ENCODE results near the gene PIEZO2. TPM values are rescaled to one million over a fixed set of nuclear protein-coding genes. Genes with fewer than 3 reads are reported as not detected.
"Not testable (repeated sequence)": the region's sequence is repeated elsewhere in the genome, so short reads cannot be mapped to it uniquely, and the experiment has no call there.

Gene PIEZO2
- polyA plus RNA-seq, 1 donor, result 19.0 TPM

DNA sequence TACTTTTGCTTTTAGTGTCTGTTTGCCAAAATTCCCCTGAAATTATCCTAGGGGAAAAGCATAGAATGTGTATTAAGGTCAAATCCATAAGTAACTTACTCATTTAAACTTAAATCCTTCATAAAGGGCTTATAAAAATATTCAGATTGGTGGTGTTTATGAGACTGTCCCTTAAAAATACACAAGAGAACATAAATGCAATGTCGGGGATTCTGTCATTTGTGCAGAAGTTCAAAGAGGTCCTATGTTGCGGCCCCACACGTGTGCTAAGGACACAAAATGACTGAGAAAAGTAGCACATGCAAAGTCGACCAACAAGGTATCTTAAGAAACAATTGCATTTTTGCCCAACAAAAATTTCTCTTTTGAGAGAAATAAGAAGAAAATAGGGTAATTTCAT lies 225.1 kb downstream of the PIEZO2 start:
- DNase-seq, result no peak

DNA sequence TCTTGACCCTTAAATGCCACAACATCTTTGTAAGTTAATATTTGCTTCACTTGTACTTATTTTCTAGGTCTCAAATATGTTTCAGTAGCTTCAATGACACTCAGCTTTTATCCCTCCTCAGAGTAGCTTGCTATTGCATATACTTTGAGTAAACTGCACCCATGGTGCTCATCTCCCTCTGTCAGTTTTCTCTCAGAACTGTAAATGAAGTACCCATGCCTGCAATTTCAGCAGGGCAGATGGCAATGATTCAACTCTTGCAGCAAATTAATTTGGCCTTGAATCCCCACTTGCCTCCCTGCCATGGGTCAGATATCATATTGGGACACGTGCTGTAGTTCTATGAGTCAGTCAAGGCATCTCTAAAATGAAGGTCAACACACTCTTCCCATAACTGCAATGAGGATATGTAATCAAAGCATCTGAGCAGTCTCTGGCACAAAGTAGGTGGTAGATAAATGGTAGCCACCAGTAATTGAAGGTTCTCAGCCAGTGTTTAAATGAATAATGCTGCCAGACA lies 225.8 kb downstream of the PIEZO2 start:
- no peak for DNase-seq

DNA sequence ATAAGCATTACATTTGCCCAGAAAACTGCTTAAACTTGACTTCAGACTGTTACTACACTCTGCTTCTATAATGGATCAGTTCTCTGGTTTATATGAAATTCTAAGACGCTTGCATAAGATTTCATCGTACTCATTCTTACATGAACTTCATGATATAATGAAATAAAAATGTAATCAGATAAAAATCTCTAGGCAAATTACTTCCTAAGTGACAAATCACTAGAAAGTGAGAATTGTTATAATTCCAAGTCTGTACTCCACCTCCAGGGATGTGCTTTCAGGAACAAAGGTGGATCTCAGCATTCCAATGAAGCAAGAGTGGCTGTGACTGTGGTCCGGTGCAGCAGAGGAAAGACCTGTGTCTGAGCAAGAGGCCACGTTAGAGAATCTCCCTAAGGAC lies 226.2 kb downstream of the PIEZO2 start:
- DNase-seq, result no peak

DNA sequence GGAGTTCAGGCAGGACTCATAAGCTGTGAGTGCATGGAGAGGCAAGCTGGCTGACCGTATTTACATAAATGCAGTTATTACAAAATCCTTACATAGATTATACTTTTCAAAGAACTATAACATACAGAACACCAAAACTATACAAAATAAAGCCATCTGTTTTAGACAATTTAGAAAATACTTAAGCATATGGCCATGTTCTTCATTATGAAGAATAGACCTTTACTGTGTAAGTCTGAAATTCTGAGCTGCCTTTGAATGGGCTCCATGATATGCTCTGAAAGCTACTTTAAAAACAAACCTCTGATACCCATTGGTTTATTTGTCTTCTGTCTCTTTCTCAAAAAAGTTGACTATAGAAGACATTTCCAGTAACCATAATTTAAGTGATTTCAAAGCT lies 226.7 kb downstream of the PIEZO2 start:
- DNase-seq, result not testable (repeated sequence)

DNA sequence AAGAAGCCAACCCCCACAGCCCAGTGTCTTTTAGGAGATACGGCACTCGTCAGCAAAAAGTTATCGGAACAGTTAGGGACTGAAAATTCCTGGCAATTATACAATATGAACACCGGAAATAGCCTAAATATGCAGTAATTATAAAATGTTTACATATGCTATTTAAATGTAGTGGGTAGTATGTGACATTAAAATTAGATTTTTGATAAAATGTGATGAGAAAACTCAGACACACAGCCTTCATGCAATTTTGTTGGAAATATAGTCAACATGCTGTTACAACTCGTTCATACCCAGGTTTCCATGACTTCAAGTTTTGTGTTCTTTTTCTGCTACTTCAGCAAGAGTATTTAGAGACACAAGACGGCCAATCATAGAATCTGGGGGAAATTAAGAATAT lies 229.1 kb downstream of the PIEZO2 start:
- not testable (repeated sequence) for DNase-seq

DNA sequence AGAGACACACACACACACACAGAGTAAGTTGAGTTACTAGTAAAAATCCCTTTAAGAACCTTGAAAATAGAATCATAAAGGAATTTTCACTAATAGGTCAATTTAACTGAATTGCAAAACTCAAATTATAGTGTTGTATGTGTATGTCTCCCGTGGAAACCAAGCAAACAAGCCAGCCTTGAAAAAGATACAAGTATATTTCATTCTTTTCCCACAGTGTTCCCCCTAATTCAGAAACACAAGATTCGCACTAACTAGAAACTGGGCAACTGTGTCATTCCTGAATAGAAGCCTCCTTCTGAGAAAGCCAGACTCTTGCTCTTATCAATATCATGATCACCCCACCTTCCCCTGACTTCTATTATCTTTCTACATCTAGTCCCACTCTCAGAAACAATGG lies 229.5 kb downstream of the PIEZO2 start:
- no peak for DNase-seq

DNA sequence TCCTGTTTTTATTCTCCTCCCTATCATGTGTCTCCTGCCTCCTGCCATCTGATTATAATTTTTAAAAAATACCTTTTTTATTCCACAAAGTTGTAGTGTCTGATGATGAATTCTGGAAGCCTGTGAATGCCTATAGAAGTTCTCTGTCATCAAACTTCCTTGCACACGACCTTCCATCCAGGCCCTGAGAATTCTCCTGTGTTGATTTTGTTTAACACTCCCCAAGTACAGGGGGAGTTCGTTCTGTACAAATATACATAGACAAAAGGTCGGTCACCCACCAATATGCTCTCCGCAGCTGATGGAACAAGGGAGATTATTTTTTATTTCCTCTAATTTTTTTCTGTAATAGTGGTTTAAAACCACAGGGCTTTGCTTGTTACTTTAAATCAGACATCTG lies 232.5 kb downstream of the PIEZO2 start:
- no peak for DNase-seq

DNA sequence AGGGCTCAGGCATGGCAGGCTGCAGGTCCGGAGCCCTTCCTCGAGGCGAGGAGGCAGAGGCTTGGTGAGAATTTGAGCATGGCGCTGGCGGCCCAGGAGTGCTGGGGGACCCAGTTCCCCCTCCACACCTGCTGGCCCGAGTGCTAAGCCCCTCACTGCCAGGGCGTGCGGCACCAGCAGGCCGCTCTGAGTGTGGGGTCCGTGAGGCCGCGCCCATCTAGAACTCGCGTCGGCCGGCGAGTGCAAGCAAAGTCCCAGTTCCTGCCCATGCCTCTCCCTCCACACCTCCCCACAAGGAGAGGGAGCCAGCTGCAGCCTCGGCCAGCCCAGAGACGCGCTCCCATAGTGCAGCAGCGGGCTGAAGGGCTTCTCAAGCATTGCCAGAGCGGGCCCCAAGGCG lies 233.0 kb downstream of the PIEZO2 start:
- DNase-seq, result no peak

DNA sequence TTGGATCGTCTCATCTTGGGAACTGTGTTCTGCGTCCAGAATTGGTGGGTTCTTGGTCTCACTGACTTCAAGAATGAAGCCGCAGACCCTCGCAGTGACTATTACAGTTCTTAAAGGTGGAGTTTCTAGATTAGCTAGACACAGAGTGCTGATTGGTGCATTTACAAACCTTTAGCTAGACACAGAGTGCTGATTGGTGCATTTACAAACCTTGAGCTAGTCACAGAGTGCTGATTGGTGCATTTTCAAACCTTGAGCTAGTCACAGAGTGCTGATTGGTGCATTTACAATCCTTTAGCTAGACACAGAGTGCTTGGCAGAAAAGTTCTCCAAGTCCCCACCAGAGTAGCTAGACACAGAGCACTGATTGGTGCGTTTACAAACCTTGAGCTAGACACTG lies 233.6 kb downstream of the PIEZO2 start:
- not testable (repeated sequence) for DNase-seq

DNA sequence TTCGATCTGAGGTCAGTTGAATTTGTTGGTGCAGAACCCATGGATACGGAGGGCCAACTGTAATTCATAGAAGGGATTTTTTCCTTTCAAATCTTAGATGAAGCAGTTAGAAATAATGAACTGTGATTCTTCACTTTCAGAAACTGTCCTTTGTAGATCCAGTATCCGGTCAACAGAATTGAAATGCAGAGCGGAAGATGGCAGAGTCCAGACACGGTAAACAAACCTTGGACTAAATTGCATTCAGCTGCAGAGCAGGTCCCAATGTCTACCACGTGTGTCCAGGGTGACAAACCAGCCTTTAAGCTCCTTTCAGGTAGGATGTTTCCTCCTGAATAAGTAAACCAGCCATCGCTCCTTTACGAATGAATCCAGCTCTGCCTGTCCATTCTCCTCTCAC lies 234.8 kb downstream of the PIEZO2 start:
- DNase-seq, result not testable (repeated sequence)

DNA sequence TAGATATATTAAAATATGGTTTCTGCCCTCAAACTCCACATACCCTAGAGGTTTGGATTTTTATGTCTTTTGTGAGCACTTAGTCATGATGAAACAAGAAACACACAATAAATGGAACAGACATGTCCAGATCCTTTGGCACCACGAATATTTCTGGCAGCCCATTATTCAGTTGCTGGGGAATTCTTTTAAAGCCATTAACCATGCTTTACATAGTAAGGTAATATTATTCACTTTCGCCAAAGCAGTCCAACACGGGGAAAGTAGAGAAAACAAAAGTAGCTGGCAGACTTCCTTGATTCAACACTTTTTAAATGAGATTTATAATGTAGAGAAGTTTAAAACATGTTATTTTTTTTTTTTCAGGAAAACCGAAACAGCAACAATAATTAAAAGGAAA lies 235.4 kb downstream of the PIEZO2 start:
- DNase-seq, result no peak

DNA sequence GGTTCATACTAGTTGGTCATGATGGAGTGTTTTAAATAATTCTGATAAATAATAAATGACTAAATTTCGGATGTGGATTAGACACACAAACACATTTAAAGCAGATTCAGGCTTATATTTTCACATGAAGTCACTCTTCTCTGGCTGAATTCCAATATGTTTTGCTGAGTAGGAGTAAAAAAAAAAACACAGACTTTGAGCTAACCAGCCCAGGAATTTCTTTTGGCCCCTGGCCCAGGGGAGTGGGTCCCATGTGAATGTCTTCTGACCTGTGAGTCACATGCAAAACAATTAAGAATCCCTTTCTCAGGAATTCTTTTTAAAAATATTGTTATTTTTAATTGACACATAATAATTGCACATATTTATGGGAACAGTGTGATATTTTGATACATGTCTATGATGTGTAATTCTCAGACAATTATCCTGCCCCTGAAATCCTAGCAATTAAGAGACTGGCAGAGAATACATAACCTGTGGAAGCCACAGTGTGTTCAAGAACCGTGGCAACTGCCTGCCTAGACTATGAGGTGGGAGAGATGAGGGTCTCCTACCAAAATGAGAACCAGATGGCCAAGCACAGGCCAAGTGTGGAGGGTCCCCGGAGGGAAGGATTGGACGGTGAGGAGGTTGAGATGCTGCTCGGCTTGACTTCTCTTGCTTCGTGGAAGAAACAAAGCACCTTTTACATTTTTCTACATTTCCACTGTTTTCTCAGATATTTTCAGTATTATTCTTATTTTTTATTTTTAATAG lies 236.4 kb downstream of the PIEZO2 start:
- DNase-seq, result peak; percentile 57

DNA sequence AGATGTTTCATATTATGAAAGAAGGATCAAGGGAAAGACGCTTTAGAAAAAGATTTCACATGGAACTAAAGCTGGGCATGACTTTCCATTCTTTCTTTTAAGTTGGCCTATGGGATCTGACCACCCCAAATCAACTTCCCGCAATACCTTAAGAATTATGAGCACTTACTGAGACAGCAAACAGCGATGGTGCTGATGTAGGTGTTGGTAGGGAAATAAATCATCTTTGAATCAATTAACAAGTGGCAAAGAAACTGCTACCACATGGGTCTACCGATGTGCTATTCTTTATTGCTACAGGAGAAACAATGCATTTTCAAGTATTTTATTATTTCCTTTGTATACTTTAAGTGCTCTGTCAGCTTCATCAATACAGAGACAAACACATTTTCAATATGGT lies 239.6 kb downstream of the PIEZO2 start:
- DNase-seq, result no peak

DNA sequence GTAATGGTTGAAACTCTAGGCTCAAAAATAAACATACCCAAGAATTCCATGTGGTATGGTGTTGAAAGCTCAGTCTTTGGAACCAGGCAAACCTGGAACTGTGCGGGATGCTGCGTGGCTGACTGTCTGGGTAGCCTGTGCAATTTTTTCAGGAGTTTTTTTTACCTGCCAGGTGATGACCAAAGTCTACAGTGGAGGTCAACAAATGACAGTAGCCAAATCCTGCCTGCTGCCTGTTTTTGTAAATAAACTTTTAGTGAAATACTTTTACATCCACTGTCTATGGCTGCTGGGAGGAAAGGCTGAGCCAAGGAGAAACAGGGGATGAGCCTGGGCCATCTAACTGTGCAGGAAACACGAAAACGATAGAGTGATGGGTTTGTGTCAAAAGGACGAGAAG lies 240.6 kb downstream of the PIEZO2 start:
- no peak for DNase-seq

DNA sequence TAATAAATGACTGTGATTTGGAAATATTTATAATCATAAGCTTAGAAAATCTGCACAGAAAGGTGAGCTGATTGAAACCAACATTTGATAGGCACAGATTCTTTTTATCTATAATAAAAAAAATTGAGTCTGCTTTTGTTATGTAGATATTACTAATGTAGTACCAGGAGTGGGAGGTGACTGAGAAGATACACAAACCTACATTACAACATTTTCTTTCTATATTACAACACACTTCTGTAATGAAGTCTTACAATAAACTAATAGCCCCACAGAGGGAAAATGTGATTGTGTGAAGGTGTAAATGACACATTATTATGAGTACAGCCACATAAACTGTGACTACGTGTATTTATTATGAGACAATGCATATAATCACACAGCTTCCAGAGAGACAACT lies 241.6 kb downstream of the PIEZO2 start:
- DNase-seq, result no peak

DNA sequence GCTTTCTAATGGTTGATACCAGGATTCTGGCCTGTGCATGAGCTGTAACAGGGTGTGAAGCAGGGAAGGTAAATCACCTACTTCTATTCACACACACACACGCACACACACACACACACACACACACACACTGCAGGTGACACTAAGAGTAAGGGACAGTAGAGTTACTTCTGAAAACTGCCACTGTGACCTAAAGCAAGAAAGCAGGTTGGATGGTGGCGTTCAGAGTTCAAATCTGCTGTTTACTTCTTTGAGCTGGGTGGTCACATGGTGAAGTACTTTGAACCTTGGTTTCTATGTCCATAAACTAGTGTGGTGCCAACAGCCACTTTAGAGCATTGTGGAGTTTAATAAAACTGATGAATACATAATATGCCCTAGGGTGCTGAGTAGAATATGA lies 248.0 kb downstream of the PIEZO2 start:
- DNase-seq, result no peak

DNA sequence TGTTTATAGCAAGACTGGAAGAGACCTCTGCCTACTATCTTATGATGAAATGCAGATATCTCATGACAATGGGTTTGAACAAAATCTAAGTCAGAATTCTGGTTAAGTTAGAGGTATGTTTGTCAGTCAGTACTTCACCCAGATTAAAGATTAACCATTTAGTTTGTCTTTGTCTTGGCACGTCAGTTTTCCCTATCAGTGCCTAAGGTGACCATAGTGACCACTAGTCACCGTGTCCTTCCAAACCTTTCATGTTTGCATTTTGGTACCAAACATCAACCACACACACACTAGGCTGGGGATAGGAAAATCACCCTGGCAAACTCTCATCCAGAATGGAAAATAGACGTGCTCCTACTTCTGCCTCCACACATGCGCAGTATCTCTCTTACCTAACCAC lies 248.9 kb downstream of the PIEZO2 start:
- DNase-seq, result no peak

DNA sequence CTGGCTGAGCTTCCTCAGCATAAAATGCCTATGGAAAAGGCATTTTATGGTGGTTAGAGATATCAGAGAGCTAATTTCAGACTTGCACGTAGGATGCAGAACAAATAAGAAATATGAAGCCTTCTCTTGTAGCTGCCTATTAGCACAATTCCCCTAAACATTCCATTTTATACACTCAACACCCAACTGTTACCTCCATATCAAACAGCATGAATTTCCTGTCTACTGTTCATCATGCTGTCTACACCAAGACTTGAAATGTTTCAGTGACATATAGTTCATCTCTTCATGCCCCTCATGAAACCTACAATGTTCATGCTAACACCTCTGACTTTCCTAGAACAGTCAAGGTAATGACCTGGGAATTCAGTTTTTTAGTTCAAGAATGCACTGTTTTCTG lies 249.9 kb downstream of the PIEZO2 start:
- DNase-seq, result no peak

DNA sequence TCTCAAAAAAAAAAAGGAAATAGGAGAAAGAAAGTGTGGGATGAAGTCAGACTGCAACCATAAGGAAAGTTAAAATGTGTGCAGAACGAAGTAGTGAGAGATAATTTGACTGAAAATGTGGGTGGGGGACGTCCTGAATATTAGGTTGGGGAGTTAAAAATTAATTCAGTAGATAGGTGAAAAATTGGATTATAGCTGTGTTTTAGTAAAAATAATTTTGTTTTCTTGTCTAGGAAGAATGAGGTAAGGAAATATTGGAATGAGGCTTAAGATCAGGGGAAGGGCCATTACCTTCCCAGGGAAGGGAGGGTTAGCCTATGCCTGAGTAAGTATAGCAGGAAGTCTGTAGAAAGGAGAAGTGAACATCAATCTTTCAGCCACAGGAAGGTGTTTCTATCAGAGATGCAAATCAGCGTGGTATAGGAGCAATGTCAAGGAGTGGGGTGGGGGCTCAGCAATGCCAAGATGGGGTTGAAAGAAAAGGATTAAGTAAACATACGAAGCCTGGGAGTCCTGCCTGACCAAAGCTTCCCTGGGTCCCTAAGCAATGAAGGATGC lies 250.9 kb downstream of the PIEZO2 start:
- no peak for DNase-seq

DNA sequence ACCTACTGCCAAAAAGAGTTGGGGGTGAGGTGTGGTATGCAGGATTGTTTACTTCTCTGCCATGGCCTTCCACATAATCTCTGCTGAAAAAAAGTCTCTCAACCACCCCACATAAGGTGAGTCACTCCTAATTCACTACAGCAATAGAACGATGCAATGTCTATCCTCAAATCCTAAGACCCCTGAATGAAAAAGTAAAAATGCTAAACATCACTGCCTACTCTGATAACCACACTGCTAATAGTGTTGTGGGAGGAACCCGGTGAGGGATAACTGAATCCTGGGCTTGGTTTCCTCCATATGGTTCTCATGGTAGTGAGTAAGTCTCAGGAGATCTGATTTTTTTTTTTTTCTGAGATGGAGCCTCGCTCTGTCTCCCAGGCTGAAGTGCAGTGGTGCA lies 252.5 kb downstream of the PIEZO2 start:
- DNase-seq, result no peak

DNA sequence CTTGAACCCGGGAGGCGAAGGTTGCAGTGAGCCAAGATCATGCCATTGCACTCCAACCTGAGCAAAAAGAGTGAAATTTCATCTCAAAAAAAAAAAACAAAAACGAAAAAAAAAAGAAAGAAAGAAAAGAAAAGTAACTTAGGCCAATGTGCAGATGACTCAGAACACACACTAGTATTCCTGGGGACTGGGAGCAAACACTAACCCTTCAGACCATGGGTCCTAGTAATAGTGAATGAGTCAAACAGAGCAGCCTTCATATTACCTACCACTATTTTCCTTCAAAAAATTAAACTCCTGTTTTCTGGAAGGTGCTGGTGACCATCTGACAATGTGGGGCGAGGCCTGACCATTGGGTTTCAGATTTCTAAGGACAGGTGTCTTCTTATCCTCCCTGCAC lies 253.4 kb downstream of the PIEZO2 start:
- no peak for DNase-seq

DNA sequence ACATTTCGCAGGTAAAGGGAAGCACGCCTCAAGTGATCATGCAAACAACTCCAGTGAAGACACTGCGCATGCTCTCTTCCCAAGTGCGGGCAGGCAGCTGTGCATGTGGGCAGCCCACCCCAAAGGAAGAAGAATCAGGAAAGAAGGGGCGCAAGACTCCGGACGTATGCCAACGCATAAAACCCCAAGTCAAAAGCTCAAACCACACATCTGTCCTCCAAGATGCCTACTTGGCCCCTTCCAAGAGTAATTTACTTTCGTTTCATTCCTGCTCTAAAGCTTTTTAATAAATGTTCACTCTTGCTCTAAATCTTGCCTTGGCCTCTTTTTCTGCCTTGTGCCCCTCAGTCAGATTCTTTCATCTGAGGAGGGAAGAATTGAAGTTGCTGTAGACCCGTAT lies 254.9 kb downstream of the PIEZO2 start:
- no peak for DNase-seq

DNA sequence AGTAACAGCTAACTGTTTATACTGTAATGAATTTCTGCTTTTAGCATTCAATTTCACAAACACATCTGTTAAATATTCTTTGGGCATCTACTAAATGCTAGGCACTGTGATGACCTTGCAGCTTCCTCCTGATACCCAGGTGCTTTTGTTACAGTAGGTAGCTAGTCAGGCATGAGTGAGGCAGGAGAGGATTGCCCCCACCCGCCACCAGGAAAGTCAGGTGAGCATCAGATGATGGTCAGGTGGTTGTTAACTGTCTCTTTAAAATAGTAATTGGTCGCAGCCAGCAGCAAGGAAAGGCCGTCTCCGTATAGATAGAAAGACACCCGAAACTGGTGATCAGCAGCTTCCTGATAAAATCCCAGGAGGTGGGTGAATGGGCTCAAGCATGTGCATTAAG lies 255.6 kb downstream of the PIEZO2 start:
- DNase-seq, result no peak

DNA sequence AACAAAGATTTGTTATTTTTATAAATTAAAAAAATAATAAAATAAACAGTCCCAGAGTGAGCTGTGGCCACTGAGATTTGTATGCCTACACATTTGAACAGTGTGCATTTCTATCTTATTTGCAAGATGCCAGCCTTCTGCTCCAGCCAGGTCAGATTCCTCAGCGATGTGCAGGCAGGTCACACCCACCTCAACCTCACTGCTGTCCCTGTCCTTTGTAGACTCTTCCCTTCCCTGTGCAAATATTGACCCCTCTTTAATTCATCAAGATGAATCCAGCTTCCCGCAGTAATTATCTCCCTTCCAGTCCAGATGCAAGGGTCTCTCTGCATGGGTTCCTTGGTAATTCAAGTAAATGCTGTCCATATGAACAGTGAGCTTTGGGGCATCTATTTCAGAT lies 256.2 kb downstream of the PIEZO2 start:
- no peak for DNase-seq

DNA sequence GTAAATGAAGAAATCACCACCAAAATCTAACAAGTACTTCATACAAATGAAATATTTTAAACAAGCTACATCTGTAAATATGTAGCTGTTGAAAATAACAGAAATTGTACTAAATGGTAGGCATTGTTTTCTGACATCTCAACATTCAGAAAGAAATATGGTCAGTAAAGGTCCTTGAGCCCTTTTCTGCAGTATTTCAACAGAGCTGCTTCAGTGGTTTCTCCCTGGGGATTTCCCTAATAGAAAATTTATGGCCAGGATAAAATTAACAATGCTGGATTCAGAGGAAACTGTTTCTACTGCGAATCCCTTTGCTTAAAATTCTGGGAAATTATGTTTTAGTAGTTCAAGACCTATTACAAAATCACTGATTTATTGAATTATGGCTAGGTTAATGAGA lies 256.6 kb downstream of the PIEZO2 start:
- no peak for DNase-seq
